HepG2 (cell line): ENCODE data around the gene EID3. TPM values are rescaled to one million over a fixed set of nuclear protein-coding genes. Genes with fewer than 3 reads are reported as not detected.

Experiments
- ATAC-seq: fragments of 200-7000 bp; cut with Tn5 transposase; 3 replicates; pipeline ENCODE4 v1.9.1; 2020; ENCODE audit warnings: mild to moderate bottlenecking, moderate library complexity
- BruUV-seq: library from RNA; stranded (reverse); fragments of 400-500 nt; replicated peaks from 2 replicates; lab custom pipeline; 2021; lab: Mats Ljungman, UMichigan
- CTCF ChIA-PET: fragments of 300-600 bp; formaldehyde crosslinking; extraction: SDS; loops from one replicate; lab custom pipeline; 2021; ENCODE audit warnings: low total read pairs, inconsistent platforms, low intra/inter-chr PET ratio; lab: Yijun Ruan, JAX
- POLR2A ChIA-PET: fragments of 350-600 bp; sonication (Branson Sonifier 250); formaldehyde crosslinking; loops from one replicate; lab custom pipeline; 2020; ENCODE audit warnings: antibody characterized with exemption, inconsistent platforms; lab: Yijun Ruan, JAX
- DNase-seq: peaks from one replicate; pipeline ENCODE4 v3.0.0-alpha.2; 2015; ENCODE audit warnings: low spot score
- FAIRE-seq: peaks from 3 replicates; lab custom pipeline; 2011; peaks lifted over from hg19 to GRCh38; lab: Jason Lieb, UNC
- H2AFZ ChIP-seq: one replicate; pipeline ENCODE4 v1.6.1; 2011; ENCODE audit warnings: low read length, inconsistent platforms
- H3K27ac ChIP-seq: fragments of 300-600 bp; 3 replicates; pipeline ENCODE4 v1.8.0; 2011; ENCODE audit warnings: mixed run types, mild to moderate bottlenecking, mixed read lengths, low read length, inconsistent platforms; ENCODE audit not compliant: insufficient read depth; ENCODE audit errors: extremely low read length
- H3K27me3 ChIP-seq, 2 experiments: fragments of 200-600 bp in 1 of 2; 2 replicates in 1 of 2; 3 replicates in 1 of 2; pipeline versions ENCODE4 v1.6.0 to v1.8.0; 2011; ENCODE audit warnings: low read length in 2 of 2, mild to moderate bottlenecking in 2 of 2, moderate library complexity in 2 of 2, inconsistent platforms in 1 of 2; ENCODE audit not compliant: insufficient read depth in 2 of 2, control insufficient read depth in 1 of 2
- H3K36me3 ChIP-seq, 2 experiments: fragments of 200-600 bp in 1 of 2; replicated peaks in 1 of 2; 2 replicates in 1 of 2; 3 replicates in 1 of 2; pipeline versions ENCODE4 v1.5.1 to v1.8.0; 2011; ENCODE audit warnings: low read length in 2 of 2, inconsistent platforms in 1 of 2; ENCODE audit not compliant: insufficient read depth in 2 of 2, control insufficient read depth in 1 of 2
- H3K4me1 ChIP-seq: 2 replicates; pipeline ENCODE4 v1.5.1; 2012; ENCODE audit warnings: low read length, inconsistent platforms; ENCODE audit not compliant: insufficient read depth
- H3K4me2 ChIP-seq: 2 replicates; pipeline ENCODE4 v1.6.0; 2011; ENCODE audit warnings: low read depth, low read length, inconsistent platforms
- H3K4me3 ChIP-seq, 3 experiments: fragments of 200-600 bp in 1 of 3; sonication (generic), shearing (Covaris generic) in 1 of 3; replicated peaks in 1 of 3; 2 replicates each; pipeline ENCODE4 v1.5.1; 2011 to 2016; ENCODE audit warnings: low read length in 3 of 3, inconsistent platforms in 2 of 3, low read depth in 2 of 3, mild to moderate bottlenecking in 2 of 3, control low read depth in 1 of 3, mixed read lengths in 1 of 3; ENCODE audit not compliant: insufficient read depth in 1 of 3
- H3K79me2 ChIP-seq: one replicate; pipeline ENCODE4 v1.6.1; 2011; ENCODE audit warnings: low read length, inconsistent platforms; ENCODE audit not compliant: insufficient read depth
- H3K9ac ChIP-seq: 2 replicates; pipeline ENCODE4 v1.6.0; 2011; ENCODE audit warnings: mild to moderate bottlenecking, low read depth, low read length, inconsistent platforms; ENCODE audit not compliant: insufficient read depth
- H3K9me3 ChIP-seq: 2 replicates; pipeline ENCODE4 v1.5.1; 2012; ENCODE audit warnings: mild to moderate bottlenecking, low read length
- H4K20me1 ChIP-seq: 2 replicates; pipeline ENCODE4 v1.6.0; 2011; ENCODE audit warnings: inconsistent platforms, mild to moderate bottlenecking, low read length, moderate library complexity; ENCODE audit not compliant: insufficient read depth
- GATAD1 ChIP-seq: IDR thresholded peaks from 2 replicates; pipeline ENCODE4 v1.6.1; 2016; ENCODE audit warnings: missing genetic modification reagents, missing compliant biosample characterization
- GZF1 ChIP-seq: sonication (generic); formaldehyde crosslinking; IDR thresholded peaks from 2 replicates; pipeline ENCODE4 v1.5.1; 2020; ENCODE audit warnings: mild to moderate bottlenecking, missing genetic modification reagents
- PRDM4 ChIP-seq: sonication (generic); formaldehyde crosslinking; IDR thresholded peaks from 2 replicates; pipeline ENCODE4 v1.9.0; 2021; ENCODE audit warnings: missing genetic modification reagents, borderline replicate concordance
- PRPF4 ChIP-seq: fragments of 200-400 bp; formaldehyde crosslinking; IDR thresholded peaks from 2 replicates; pipeline ENCODE4 v1.6.1; 2016; ENCODE audit warnings: low read length, low read depth; ENCODE audit not compliant: poor library complexity, severe bottlenecking
- SMARCC2 ChIP-seq: fragments of 450-650 bp; IDR thresholded peaks from 2 replicates; pipeline ENCODE4 v1.6.1; 2017; ENCODE audit warnings: antibody characterized with exemption, mild to moderate bottlenecking
- SOX13 ChIP-seq, 3 experiments: fragments of 450-650 bp in 1 of 3; sonication (generic) in 1 of 3; formaldehyde crosslinking in 1 of 3; IDR thresholded peaks in 2 of 3; conservative IDR thresholded peaks in 1 of 3; 2 replicates each; pipeline versions ENCODE4 v1.5.0 to v1.6.1; 2016 to 2020; ENCODE audit warnings: antibody characterized with exemption in 1 of 3, mild to moderate bottlenecking in 1 of 3, missing compliant biosample characterization in 1 of 3, missing genetic modification reagents in 1 of 3, moderate library complexity in 1 of 3
- STAT6 ChIP-seq: sonication (generic); formaldehyde crosslinking; IDR thresholded peaks from 2 replicates; pipeline ENCODE4 v1.4.0; 2020; ENCODE audit warnings: missing genetic modification reagents, mild to moderate bottlenecking, borderline replicate concordance
- ZNF180 ChIP-seq: sonication (generic); formaldehyde crosslinking; IDR thresholded peaks from 2 replicates; pipeline ENCODE4 v1.4.0; 2020; ENCODE audit warnings: low read depth, missing genetic modification reagents, borderline replicate concordance
- ZNF292 ChIP-seq: sonication (generic); formaldehyde crosslinking; IDR thresholded peaks from 2 replicates; pipeline ENCODE4 v1.8.1; 2022; ENCODE audit warnings: mild to moderate bottlenecking, low read depth, missing genetic modification reagents, borderline replicate concordance
- ZNF883 ChIP-seq: sonication (generic); formaldehyde crosslinking; IDR thresholded peaks from 2 replicates; pipeline ENCODE4 v1.5.1; 2020; ENCODE audit warnings: mild to moderate bottlenecking, missing genetic modification reagents; ENCODE audit errors: not compliant biosample characterization
- ZSCAN22 ChIP-seq: sonication (generic); formaldehyde crosslinking; IDR thresholded peaks from 2 replicates; pipeline ENCODE4 v1.4.0; 2020; ENCODE audit warnings: mild to moderate bottlenecking, missing genetic modification reagents
- WGBS: methylation state at CpG from one replicate; pipeline ENCODE4 v1.1.6; 2017; ENCODE audit warnings: low lambda C conversion rate; 5-methylcytosine and 5-hydroxymethylcytosine counted together
- in situ Hi-C: cut with HindIII; loops from 2 replicates; pipeline ENCODE4 v1.10.0; 2017; ENCODE audit warnings: low pct_unique_long_range_greater_than_20kb; ENCODE audit not compliant: extremely low pct_ligation_motif_present
- intact Hi-C: fragments of 100-400 bp; cut with micrococcal nuclease; formaldehyde crosslinking; loops from one replicate; pipeline ENCODE4 v1.10.0; 2022; ENCODE audit not compliant: unreplicated experiment
- polyA plus RNA-seq, 8 experiments: library from polyadenylated mRNA; depleted of rRNA in 3 of 8; stranded (reverse) in 7 of 8; unstranded in 1 of 8; fragments of >200 nt; fragmentation: Illumina TruSeq in 4 of 8; extraction: Trizol in 4 of 8; gene quantifications; 2 replicates each; pipeline versions ENCODE4 v1.2.1 to v1.2.3, GENCODE V29; 2011 to 2016; ENCODE audit warnings: low read depth in 4 of 8, missing spikeins in 1 of 8, mixed read lengths in 1 of 8; ENCODE audit not compliant: insufficient read depth in 1 of 8
- total RNA-seq, 5 experiments: library from RNA; depleted of rRNA; stranded (reverse); fragments of >200 nt; fragmentation: Illumina TruSeq; extraction: Trizol; gene quantifications; 2 replicates each; pipeline ENCODE4 v1.2.3, GENCODE V29; 2016; ENCODE audit warnings: low read depth in 1 of 5

EID3 gene
- total and polyA plus RNA-seq, 2 of the 13 experiments (the other 11 are each of a cell fraction or from before 2014, with no cell fraction given), result 0.38 to 4.5 TPM

- H3K4me2 ChIP-seq, result no peak overlapping the region
- H3K27me3 ChIP-seq, result no peaks in the 10 kb centered on the region
- ChIA-PET CTCF (no interaction called here), POLR2A (no interaction called here)
- in situ Hi-C loops, result no loop called here
- TSS peak; percentile 8 for BruUV-seq
- no peak overlapping the region for H3K4me3 ChIP-seq
- no peak overlapping the region for H3K9ac ChIP-seq
- no peaks in the 10 kb centered on the region for H3K79me2 ChIP-seq
- DNase-seq (no peak), ATAC-seq (no peak), FAIRE-seq (no peak)
- intact Hi-C loops, result no loop called here
- no peaks in the 10 kb centered on the region for H3K9me3 ChIP-seq
- WGBS, result 95% methylated on average over 1 of the region's 1 CpG
- H3K36me3 ChIP-seq, result peaks cover 11 to 81% of the 10 kb centered on the region in 2 experiments
- H2AFZ ChIP-seq, result no peak overlapping the region
- H4K20me1 ChIP-seq, result peaks cover 3% of the 10 kb centered on the region
- H3K27ac ChIP-seq, result no peak overlapping the region
- TF ChIP-seq ZNF883 (no peak), PRPF4 (no peak), SMARCC2 (no peak), GATAD1 (CRISPR knock-in tag) (no peak), ZSCAN22 (CRISPR knock-in tag) (no peak), ZNF292 (CRISPR knock-in tag) (no peak), STAT6 (CRISPR knock-in tag) (no peak), ZNF180 (CRISPR knock-in tag) (no peak), SOX13 (IDR thresholded peaks at IDR 0.05) (no peak), SOX13 (CRISPR knock-in tag; conservative IDR thresholded peaks at IDR 0.05 in 1 of 2, IDR thresholded peaks at IDR 0.05 in 1 of 2) (no peak), PRDM4 (CRISPR knock-in tag) (no peak), GZF1 (no peak)
- H3K4me1 ChIP-seq, result no peaks in the 10 kb centered on the region
Measured at GRCh38 chr12:104340177-104340576, 36.6 kb downstream of the EID3 start.
